Measurements from ENCODE around the gene NWD2.
"Not testable (repeated sequence)": the region's sequence is repeated elsewhere in the genome, so short reads cannot be mapped to it uniquely, and the experiment has no call there.

The NWD2 gene

DNA sequence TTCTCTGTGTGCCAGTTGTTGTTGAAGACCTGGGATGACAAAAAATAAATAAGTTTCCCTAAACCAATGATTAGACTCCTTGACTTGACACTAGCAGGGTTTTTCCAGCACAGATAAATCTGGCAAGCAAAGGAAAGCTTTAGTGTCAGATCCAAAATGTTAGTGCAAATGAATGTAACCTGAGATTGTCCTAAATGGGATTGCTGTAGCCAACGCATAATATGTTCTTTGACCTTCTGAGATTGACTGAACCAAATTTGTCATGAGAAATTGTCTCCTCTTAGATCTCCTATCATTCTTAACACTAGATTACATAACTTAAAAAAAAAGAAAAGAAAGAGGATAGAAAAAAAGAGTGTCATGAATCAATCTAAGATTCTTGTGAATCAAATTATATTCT, 245.2 kb downstream of the NWD2 start:
- no peak for DNase-seq (ENCODE audit: low read depth in 1 of 2, low spot score in 1 of 2)

DNA sequence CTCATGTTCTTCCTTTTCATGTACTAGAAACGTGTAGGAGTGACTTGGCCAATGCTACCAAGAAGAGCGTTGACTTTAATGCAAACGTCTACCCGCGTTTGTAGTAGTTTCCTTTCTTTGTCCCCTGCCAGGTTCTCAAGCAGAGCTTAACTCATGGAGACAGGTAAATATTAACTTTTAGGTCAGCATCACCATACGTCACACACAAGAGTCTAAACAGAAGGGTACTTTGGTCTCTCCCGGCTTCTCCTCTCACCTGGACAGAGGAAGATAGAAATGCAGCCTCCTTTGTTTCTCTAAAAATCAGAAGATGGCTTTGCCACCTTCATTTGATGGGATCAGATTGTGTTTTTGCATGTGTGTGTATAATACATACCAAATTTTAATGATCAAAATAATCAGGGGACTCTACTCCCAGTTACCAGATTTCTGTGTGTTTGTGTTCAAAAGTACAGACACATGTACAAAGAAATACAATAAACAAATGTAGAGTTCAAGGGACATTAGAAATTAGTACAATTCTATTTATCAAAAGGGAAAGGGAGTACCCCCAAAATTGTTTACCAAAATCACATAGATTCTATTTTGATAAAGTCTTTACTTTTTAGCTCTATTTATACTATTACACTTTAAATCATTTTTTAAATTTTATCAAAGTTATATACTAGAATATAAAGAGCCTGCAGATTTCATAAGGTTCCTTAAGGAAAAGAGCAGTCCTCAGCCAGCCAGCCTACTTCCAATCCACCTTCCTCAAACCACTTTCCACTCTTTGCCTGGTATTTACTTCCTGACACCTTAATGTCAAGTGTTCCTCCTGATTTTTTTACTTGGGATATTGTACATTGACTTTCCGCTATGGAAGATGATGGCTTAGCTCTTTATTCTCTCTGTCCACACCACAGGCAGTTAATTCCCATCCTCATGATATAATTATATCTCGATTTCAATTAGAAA, 246.1 kb downstream of the NWD2 start:
- DNase-seq (ENCODE audit: low read depth in 1 of 2, low spot score in 1 of 2), result no peak

DNA sequence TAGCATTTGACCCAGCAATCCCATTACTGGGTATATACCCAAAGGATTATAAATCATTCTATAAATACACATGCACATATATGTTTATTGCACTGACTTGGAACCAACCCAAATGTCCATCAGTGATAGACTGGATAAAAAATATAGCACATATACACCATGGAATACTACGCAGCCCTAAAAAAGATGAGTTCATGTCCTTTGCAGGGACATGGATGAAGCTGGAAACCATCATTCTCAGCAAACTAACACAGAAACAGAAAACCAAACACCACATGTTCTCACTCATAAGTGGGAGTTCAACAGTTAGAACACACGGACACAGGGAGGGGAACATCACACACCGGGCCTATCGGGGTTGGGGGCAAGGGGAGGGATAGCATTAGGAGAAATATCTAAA, 250.8 kb downstream of the NWD2 start:
- DNase-seq (ENCODE audit: low read depth in 1 of 2, low spot score in 1 of 2), result not testable (repeated sequence)

All from stimulated activated CD4-positive, alpha-beta T cell treated with anti-CD3 and anti-CD28 coated beads, Interleukin-15, amount 100 ng/mL, for 1 hour (primary cell).